ENCODE data around the gene SFT2D2.

The SFT2D2 gene

DNA sequence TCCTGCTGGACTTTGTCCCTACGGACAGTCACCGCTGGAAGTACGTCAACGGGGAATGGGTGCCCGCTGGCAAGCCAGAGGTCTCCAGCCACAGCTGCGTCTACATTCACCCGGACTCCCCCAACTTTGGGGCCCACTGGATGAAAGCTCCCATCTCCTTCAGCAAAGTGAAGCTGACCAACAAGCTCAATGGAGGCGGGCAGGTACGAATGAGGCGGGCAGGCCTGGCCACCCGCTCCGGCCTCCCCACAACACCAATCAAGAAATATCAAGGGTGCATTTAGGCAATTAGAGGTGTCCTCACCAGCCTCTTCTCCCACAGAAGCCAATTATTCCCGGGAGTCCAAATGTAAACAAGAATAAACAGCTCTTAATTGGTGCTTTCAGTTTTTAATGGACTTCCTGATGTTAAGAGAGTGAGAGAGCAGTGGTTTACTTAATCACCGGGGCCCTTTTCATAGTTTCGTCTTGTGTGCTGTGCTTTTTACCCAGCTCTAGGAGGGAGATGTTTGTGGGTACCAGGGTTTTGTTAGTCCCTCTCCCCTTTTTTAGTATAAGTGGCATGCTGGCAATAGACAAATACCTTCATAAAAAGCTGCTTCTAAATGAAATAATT lies 65.5 kb downstream of the SFT2D2 start:
- no peaks in the 10 kb centered on the region for H3K9me3 Mint-ChIP-seq
- ATAC-seq (ENCODE audit: low read depth) = no peak
- peaks cover 14% of the 10 kb centered on the region for H3K36me3 Mint-ChIP-seq
- no peak overlapping the region for H3K4me3 Mint-ChIP-seq
- DNase-seq (ENCODE audit: low spot score in 2 of 2) = no peak
- H3K27ac Mint-ChIP-seq = no peak overlapping the region
- H3K27me3 Mint-ChIP-seq = no peaks in the 10 kb centered on the region
- H3K4me1 Mint-ChIP-seq = no peaks in the 10 kb centered on the region

- Mint-ChIP-seq H3K4me1 (no peaks in the 10 kb centered on the region), H3K27ac (no peak overlapping the region), H3K36me3 (peaks cover 13% of the 10 kb centered on the region), H3K4me3 (no peak overlapping the region), H3K27me3 (no peaks in the 10 kb centered on the region), H3K9me3 (no peaks in the 10 kb centered on the region)
- no peak for ATAC-seq (ENCODE audit: low read depth)
- no peak for DNase-seq (ENCODE audit: low spot score in 2 of 2)
Observed at GRCh38 chr1:168293356-168293755, 67.6 kb downstream of the SFT2D2 start.

DNA sequence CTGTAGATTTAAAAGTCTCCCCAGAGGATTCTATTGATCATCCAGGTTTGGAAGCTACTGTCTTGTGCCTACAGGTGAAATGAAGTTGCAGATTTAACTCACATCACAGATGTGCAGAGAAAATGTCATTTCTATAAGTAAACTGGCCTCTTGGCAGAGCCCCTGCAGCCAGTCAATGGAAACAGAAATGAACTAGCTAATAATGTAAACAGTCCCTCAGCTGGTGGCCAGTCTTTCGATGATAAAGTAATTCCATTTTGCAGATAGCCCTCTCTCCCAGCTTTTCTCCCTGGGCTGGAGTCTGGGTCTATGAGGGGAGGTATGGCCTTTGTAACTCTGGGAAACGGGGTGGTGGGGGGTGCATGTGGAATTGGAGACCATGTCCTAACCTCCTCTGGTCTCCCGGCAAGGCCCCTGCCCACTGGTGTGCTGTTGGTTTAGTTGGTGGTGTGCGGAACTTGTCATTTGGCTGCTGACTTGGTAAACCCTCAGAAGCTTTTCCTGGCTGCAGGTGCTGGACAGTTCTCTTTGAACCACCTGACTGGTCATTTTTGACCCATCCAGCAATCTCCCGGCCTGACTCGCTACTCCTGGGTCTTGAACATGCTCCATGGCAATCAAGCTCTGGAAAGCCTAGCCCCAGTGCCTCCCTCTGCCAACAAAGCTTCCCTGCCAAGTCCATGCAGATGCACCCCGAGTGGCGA lies 69.8 kb downstream of the SFT2D2 start:
- DNase-seq (ENCODE audit: low spot score in 2 of 2) = no peak
- H3K4me3 Mint-ChIP-seq = no peak overlapping the region
- peaks cover 20% of the 10 kb centered on the region for H3K36me3 Mint-ChIP-seq
- no peak overlapping the region for H3K27ac Mint-ChIP-seq
- peaks cover 1% of the 10 kb centered on the region for H3K9me3 Mint-ChIP-seq
- no peak for ATAC-seq (ENCODE audit: low read depth)
- no peaks in the 10 kb centered on the region for H3K27me3 Mint-ChIP-seq
- H3K4me1 Mint-ChIP-seq = no peaks in the 10 kb centered on the region

DNA sequence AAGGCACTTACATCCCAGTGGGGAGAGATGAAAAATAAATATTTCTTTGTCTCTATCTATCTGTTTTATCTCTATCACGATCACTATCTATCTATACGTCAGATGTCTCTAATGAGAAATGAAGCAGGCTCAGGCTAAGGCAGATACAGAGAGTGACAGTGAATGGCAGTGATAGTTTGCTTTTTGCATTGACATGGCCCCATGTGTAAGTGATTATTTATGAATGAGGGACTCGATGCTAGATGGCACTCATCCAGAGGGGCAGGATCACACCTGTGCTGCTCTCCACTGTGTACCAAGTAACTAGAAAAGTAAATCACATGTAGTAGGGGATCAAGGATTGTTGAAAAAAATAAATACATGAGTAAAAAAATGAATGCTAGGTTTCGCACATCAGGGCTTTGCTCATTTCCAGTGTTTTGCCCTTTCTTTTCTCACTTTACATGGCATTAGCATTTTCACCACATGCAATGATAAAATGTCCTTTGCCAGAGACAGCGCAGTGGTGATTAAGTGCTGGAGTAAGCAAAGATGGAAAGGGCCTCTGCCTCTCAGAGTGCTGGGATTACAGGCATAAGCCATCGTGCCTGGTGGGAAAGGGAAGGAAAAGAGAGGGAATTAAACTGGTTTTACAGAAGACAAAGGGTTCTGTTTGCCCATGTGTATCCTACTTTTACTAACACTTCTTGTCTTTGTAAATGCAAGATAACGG lies 71.4 kb downstream of the SFT2D2 start:
- Mint-ChIP-seq H3K4me1 (no peaks in the 10 kb centered on the region), H3K27me3 (no peaks in the 10 kb centered on the region), H3K9me3 (peaks cover 1% of the 10 kb centered on the region), H3K36me3 (peaks cover 22% of the 10 kb centered on the region), H3K27ac (no peak overlapping the region), H3K4me3 (no peak overlapping the region)
- DNase-seq (ENCODE audit: low spot score in 2 of 2) (no peak), ATAC-seq (ENCODE audit: low read depth) (no peak)

DNA sequence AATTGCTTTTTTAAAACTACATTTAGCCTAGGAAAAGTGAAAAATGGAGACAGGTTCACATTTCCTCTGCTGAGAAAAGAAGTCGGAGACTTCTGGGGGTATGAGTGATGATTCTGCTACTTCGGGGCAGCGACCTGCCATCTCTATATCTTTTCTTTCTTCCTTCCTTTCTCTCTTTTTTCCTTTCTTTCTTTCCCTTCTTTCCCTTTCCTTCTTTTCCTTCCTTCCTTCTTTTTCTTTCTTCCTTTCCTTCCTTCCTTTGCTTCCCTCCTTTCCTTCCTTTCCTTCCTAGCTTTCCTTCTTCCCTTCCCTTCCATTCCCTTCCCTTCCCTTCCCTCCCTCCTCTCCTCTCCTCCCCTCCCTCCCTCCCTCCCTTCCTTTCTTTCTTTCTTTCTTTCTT lies 72.6 kb downstream of the SFT2D2 start:
- Mint-ChIP-seq H3K27ac (no peak overlapping the region), H3K27me3 (no peaks in the 10 kb centered on the region), H3K4me3 (no peak overlapping the region), H3K4me1 (no peaks in the 10 kb centered on the region), H3K9me3 (peaks cover 1% of the 10 kb centered on the region), H3K36me3 (peaks cover 19% of the 10 kb centered on the region)
- ATAC-seq (ENCODE audit: low read depth) = no peak
- DNase-seq (ENCODE audit: low spot score in 2 of 2) = no peak

DNA sequence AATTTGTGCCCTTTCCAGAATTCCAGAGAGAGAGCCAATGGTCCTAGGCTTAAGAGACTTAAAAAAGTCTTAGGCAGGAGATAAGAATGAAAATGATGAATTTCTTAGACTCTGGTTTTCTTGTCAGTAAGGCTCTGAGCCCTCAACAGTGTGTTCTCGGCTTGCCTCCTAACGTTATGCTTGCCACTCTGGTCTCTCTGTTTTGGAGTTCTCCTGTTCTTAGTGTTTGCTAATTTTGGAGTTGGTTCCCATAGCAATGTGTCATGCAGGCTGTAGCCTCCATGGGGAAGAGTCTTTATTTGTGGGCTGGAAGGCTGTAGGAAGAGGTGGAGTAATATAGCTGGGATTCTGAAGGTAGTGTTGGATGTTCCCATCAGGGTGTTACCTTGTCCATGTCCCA lies 74.8 kb downstream of the SFT2D2 start:
- Mint-ChIP-seq H3K27me3 (no peaks in the 10 kb centered on the region), H3K36me3 (peaks cover 24% of the 10 kb centered on the region), H3K9me3 (peaks cover 1% of the 10 kb centered on the region), H3K4me1 (no peaks in the 10 kb centered on the region), H3K4me3 (no peak overlapping the region), H3K27ac (no peak overlapping the region)
- no peak for DNase-seq (ENCODE audit: low spot score in 2 of 2)
- no peak for ATAC-seq (ENCODE audit: low read depth)

GRCh38 chr1:168301664-168302320 lies 76.0 kb downstream of the SFT2D2 start:
- no peaks in the 10 kb centered on the region for H3K27me3 Mint-ChIP-seq
- H3K9me3 Mint-ChIP-seq = peaks cover 1% of the 10 kb centered on the region
- H3K36me3 Mint-ChIP-seq = peaks cover 30% of the 10 kb centered on the region
- no peak overlapping the region for H3K4me3 Mint-ChIP-seq
- ATAC-seq (ENCODE audit: low read depth) (no peak), DNase-seq (ENCODE audit: low spot score in 2 of 2) (no peak)
- no peak overlapping the region for H3K27ac Mint-ChIP-seq
- no peaks in the 10 kb centered on the region for H3K4me1 Mint-ChIP-seq

Data from memory B cell (primary cell).